Astrocyte (in vitro differentiated cells and primary cell): ENCODE data around the gene TP53AIP1. TPM values are rescaled to one million over a fixed set of nuclear protein-coding genes. Genes with fewer than 3 reads are reported as not detected.

Source experiments
- DNase-seq: peaks from one replicate; pipeline ENCODE4 v3.0.0-alpha.2; 2010; ENCODE audit warnings: low read depth
- FAIRE-seq: peaks from 2 replicates; lab custom pipeline; 2011; peaks lifted over from hg19 to GRCh38; lab: Jason Lieb, UNC
- H2AFZ ChIP-seq: 2 replicates; pipeline ENCODE4 v1.6.0; 2012; ENCODE audit warnings: low read depth, low read length, inconsistent platforms
- H3K27ac ChIP-seq: 2 replicates; pipeline ENCODE4 v1.5.1; 2011; ENCODE audit warnings: low read depth, low read length, inconsistent platforms
- H3K27me3 ChIP-seq: 2 replicates; pipeline ENCODE4 v1.6.0; 2011; ENCODE audit warnings: low read length, inconsistent platforms; ENCODE audit not compliant: insufficient read depth
- H3K36me3 ChIP-seq: 2 replicates; pipeline ENCODE4 v1.5.1; 2011; ENCODE audit warnings: low read length, inconsistent platforms; ENCODE audit not compliant: insufficient read depth
- H3K4me1 ChIP-seq: 2 replicates; pipeline ENCODE4 v1.5.1; 2011; ENCODE audit warnings: low read length, inconsistent platforms; ENCODE audit not compliant: insufficient read depth
- H3K4me2 ChIP-seq: 2 replicates; pipeline ENCODE4 v1.6.0; 2012; ENCODE audit warnings: low read length, inconsistent platforms
- H3K4me3 ChIP-seq: 2 replicates; pipeline ENCODE4 v1.5.1; 2011; ENCODE audit warnings: low read depth, mild to moderate bottlenecking, low read length, inconsistent platforms; ENCODE audit not compliant: insufficient read depth
- H3K79me2 ChIP-seq: 2 replicates; pipeline ENCODE4 v1.6.0; 2012; ENCODE audit warnings: mild to moderate bottlenecking, low read length, inconsistent platforms; ENCODE audit not compliant: insufficient read depth
- H3K9ac ChIP-seq: 2 replicates; pipeline ENCODE4 v1.6.0; 2012; ENCODE audit warnings: mild to moderate bottlenecking, low read length, inconsistent platforms
- H3K9me3 ChIP-seq: 2 replicates; pipeline ENCODE4 v1.5.1; 2012; ENCODE audit warnings: low read depth, mild to moderate bottlenecking, low read length, inconsistent platforms; ENCODE audit not compliant: insufficient read depth
- H4K20me1 ChIP-seq: 2 replicates; pipeline ENCODE4 v1.6.0; 2012; ENCODE audit warnings: low read length, inconsistent platforms; ENCODE audit not compliant: insufficient read depth
- H3K27ac Mint-ChIP-seq: one replicate; pipeline ENCODE4 v1.8.0; 2021; ENCODE audit warnings: mild to moderate bottlenecking, mixed read lengths; ENCODE audit not compliant: unreplicated experiment
- H3K27me3 Mint-ChIP-seq: one replicate; pipeline ENCODE4 v1.8.0; 2021; ENCODE audit warnings: low read depth, mixed read lengths; ENCODE audit not compliant: unreplicated experiment
- H3K36me3 Mint-ChIP-seq: one replicate; pipeline ENCODE4 v1.8.0; 2021; ENCODE audit warnings: low read depth, mixed read lengths; ENCODE audit not compliant: unreplicated experiment
- H3K4me1 Mint-ChIP-seq: one replicate; pipeline ENCODE4 v1.8.0; 2021; ENCODE audit warnings: low read depth, mixed read lengths; ENCODE audit not compliant: unreplicated experiment
- H3K4me3 Mint-ChIP-seq: one replicate; pipeline ENCODE4 v1.8.0; 2021; ENCODE audit warnings: mild to moderate bottlenecking, moderate library complexity, mixed read lengths; ENCODE audit not compliant: unreplicated experiment
- H3K9me3 Mint-ChIP-seq: one replicate; pipeline ENCODE4 v1.8.0; 2021; ENCODE audit warnings: mild to moderate bottlenecking, mixed read lengths; ENCODE audit not compliant: unreplicated experiment
- CTCF ChIP-seq: IDR thresholded peaks from 2 replicates; pipeline ENCODE4 v1.5.1; 2011; ENCODE audit warnings: low read depth, mild to moderate bottlenecking, inconsistent platforms, low read length, moderate library complexity; ENCODE audit not compliant: insufficient read depth
- EZH2 ChIP-seq: IDR thresholded peaks from 2 replicates; pipeline ENCODE4 v1.6.1; 2012; ENCODE audit warnings: mild to moderate bottlenecking, low read length, inconsistent platforms; ENCODE audit not compliant: insufficient read depth
- total RNA-seq: library from RNA; stranded (reverse); gene quantifications from 2 replicates; pipeline ENCODE4 v1.2.1, GENCODE V29; 2021

The TP53AIP1 gene
- total RNA-seq, 1 donor from 2014 or later = 0.20 TPM

GRCh38 chr11:128924510-128925249 is 18.0 kb downstream of the TP53AIP1 start:
- H3K9ac ChIP-seq = no peak overlapping the region
- TF ChIP-seq EZH2 (no peak), CTCF (no peak)
- peaks cover 13% of the 10 kb centered on the region for H3K4me1 Mint-ChIP-seq
- H3K9me3 Mint-ChIP-seq = peaks cover 2% of the 10 kb centered on the region
- no peak overlapping the region for H3K27ac Mint-ChIP-seq
- H2AFZ ChIP-seq = no peak overlapping the region
- H4K20me1 ChIP-seq = no peaks in the 10 kb centered on the region
- H3K27ac ChIP-seq = no peak overlapping the region
- no peak overlapping the region for H3K4me3 Mint-ChIP-seq
- H3K36me3 Mint-ChIP-seq = peaks cover 5% of the 10 kb centered on the region
- no peak overlapping the region for H3K4me2 ChIP-seq
- DNase-seq (no peak), FAIRE-seq (no peak)
- no peaks in the 10 kb centered on the region for H3K36me3 ChIP-seq
- H3K9me3 ChIP-seq = no peaks in the 10 kb centered on the region
- H3K79me2 ChIP-seq = no peaks in the 10 kb centered on the region
- peaks cover 47% of the 10 kb centered on the region for H3K27me3 Mint-ChIP-seq
- H3K4me1 ChIP-seq = no peaks in the 10 kb centered on the region
- H3K27me3 ChIP-seq = peaks cover 26% of the 10 kb centered on the region
- no peak overlapping the region for H3K4me3 ChIP-seq

- Histone ChIP-seq H3K9ac (no peak overlapping the region), H3K4me1 (no peaks in the 10 kb centered on the region), H3K36me3 (no peaks in the 10 kb centered on the region), H3K4me3 (no peak overlapping the region), H3K4me2 (no peak overlapping the region), H4K20me1 (no peaks in the 10 kb centered on the region), H3K79me2 (no peaks in the 10 kb centered on the region), H2AFZ (no peak overlapping the region), H3K9me3 (no peaks in the 10 kb centered on the region), H3K27me3 (peaks cover 26% of the 10 kb centered on the region), H3K27ac (no peak overlapping the region)
- TF ChIP-seq EZH2 (no peak), CTCF (no peak)
- no peak for FAIRE-seq
- Mint-ChIP-seq H3K4me1 (peaks cover 8% of the 10 kb centered on the region), H3K9me3 (peaks cover 2% of the 10 kb centered on the region), H3K27ac (no peak overlapping the region), H3K4me3 (no peak overlapping the region), H3K27me3 (peaks cover 52% of the 10 kb centered on the region), H3K36me3 (peaks cover 5% of the 10 kb centered on the region)
- no peak for DNase-seq
Observed at GRCh38 chr11:128924104-128924503, 18.6 kb downstream of the TP53AIP1 start.

GRCh38 chr11:128921793-128922192 is 20.9 kb downstream of the TP53AIP1 start:
- Histone ChIP-seq H3K4me3 (no peak overlapping the region), H3K27me3 (peaks cover 21% of the 10 kb centered on the region), H3K9me3 (no peaks in the 10 kb centered on the region), H3K79me2 (no peaks in the 10 kb centered on the region), H3K9ac (no peak overlapping the region), H3K4me1 (no peaks in the 10 kb centered on the region), H3K4me2 (no peak overlapping the region), H3K27ac (no peak overlapping the region), H3K36me3 (no peaks in the 10 kb centered on the region), H4K20me1 (no peaks in the 10 kb centered on the region), H2AFZ (no peak overlapping the region)
- DNase-seq = no peak
- FAIRE-seq = no peak
- Mint-ChIP-seq H3K4me1 (no peaks in the 10 kb centered on the region), H3K9me3 (peaks cover 2% of the 10 kb centered on the region), H3K36me3 (peaks cover 5% of the 10 kb centered on the region), H3K27me3 (peaks cover 44% of the 10 kb centered on the region), H3K4me3 (no peak overlapping the region), H3K27ac (no peak overlapping the region)
- no peak for TF ChIP-seq EZH2
- no peak for TF ChIP-seq CTCF
